GM18517 (cell line): Measurements from ENCODE around the gene ARID5A.

Experiments
- ATAC-seq: cut with Tn5 transposase; IDR thresholded peaks from one replicate; pipeline ENCODE4 v1.9.1; 2021; ENCODE audit warnings: mild to moderate bottlenecking, moderate library complexity; ENCODE audit not compliant: unreplicated experiment

The ARID5A gene

DNA sequence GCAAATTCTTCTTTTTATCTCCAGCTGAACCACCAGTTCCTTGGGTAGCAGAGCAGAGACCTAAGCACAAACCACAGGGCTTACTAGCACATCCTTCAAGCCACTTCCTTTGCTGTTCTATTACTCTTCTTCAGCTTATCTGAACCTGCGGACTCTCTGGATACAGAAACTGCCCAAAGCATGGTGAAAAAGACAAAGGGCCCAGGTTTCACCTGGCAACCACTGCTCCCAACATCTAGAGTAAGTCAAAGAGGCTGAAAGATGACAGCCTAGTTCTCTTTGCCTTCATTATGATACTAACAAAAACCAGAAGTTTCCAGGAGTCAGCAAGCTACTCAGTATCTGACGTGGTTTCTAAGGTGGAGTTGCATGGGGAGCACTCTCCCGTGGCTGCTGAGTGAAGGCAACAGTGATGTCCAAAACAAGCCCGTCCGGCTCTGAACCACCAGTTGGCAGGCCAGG is 58.2 kb downstream of the ARID5A start:
- no peak for ATAC-seq

DNA sequence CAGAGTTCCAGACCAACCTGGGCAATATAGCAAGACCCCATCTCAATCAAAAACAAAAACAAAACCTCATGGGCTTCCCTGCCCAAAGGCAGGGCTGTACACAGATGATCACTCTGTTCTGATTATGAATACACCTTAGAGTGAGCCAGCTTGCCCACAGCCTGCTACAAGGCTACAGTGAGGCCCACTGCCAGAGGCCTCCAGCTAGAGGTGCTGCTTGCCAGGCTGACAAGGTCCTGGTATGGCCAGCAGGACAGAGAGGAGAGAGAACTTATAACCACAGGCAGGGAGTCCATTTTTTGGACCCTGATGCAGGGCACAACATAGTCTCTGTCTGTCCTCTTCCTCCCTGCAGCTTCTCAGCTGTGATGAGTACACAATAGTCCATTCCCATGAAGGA is 60.0 kb downstream of the ARID5A start:
- ATAC-seq: no peak

DNA sequence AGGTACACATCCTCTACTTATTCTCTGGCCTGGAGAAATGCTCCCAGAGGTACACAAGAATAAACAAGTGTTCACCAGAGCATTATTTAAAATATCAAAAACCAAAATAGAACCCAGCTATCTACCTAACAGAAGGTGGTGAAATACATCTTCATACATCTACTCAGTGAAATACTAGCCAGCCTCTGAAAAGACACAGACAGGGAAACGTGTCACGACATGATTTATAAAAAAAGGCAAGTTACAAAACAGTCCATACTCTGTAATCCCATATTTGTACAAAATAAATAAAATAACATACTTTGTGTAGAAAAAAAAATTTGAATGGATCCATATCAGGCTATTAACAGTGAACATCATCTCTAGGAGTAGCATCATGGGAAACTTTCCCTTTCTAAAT is 63.4 kb downstream of the ARID5A start:
- ATAC-seq: no peak

- no peak for ATAC-seq
Measured at GRCh38 chr2:96601382-96602292, 65.1 kb downstream of the ARID5A start.
